RWPE2 (cell line): ENCODE measurements around the gene PLEKHM3.

ENCODE experiments used
- ATAC-seq: fragments of 200-7000 bp; cut with Tn5 transposase; 3 replicates; pipeline ENCODE4 v1.9.1; 2021; ENCODE audit warnings: low read depth
- DNase-seq: peaks from one replicate; pipeline ENCODE4 v3.0.0-alpha.2; 2020; ENCODE audit warnings: low spot score
- H3K27ac ChIP-seq: fragments of 450-650 bp; 2 replicates; pipeline ENCODE4 v1.5.1; 2017; ENCODE audit warnings: mild to moderate bottlenecking; ENCODE audit not compliant: poor library complexity, severe bottlenecking
- H3K27me3 ChIP-seq: fragments of 250-450 bp; sonication (Bioruptor Pico); 2 replicates; pipeline ENCODE4 v1.5.1; 2021; ENCODE audit warnings: mild to moderate bottlenecking, moderate library complexity; ENCODE audit not compliant: insufficient read depth, poor library complexity, severe bottlenecking
- H3K36me3 ChIP-seq: fragments of 250-450 bp; sonication (Bioruptor Pico); 2 replicates; pipeline ENCODE4 v1.5.1; 2020; ENCODE audit warnings: low read depth, mild to moderate bottlenecking, moderate library complexity
- H3K4me1 ChIP-seq: fragments of 250-450 bp; sonication (Bioruptor Pico); 2 replicates; pipeline ENCODE4 v1.5.1; 2021; ENCODE audit warnings: mild to moderate bottlenecking, moderate library complexity; ENCODE audit not compliant: insufficient read depth, poor library complexity, severe bottlenecking
- H3K4me3 ChIP-seq: fragments of 250-450 bp; sonication (Bioruptor Pico); 2 replicates; pipeline ENCODE4 v1.5.1; 2021; ENCODE audit warnings: mild to moderate bottlenecking, moderate library complexity; ENCODE audit not compliant: severe bottlenecking
- H3K9me3 ChIP-seq: fragments of 250-450 bp; sonication (Bioruptor Pico); 2 replicates; pipeline ENCODE4 v1.5.1; 2021; ENCODE audit warnings: mild to moderate bottlenecking, moderate library complexity; ENCODE audit not compliant: severe bottlenecking
- CTCF ChIP-seq: fragments of 450-650 bp; IDR thresholded peaks from one replicate; pipeline ENCODE4 v1.5.1; 2017; ENCODE audit warnings: mild to moderate bottlenecking, moderate library complexity; ENCODE audit not compliant: poor library complexity, severe bottlenecking

The PLEKHM3 gene

GRCh38 chr2:207876842-207877535 is 148.3 kb downstream of the PLEKHM3 start:
- Histone ChIP-seq H3K36me3 (no peaks in the 10 kb centered on the region), H3K4me1 (no peaks in the 10 kb centered on the region), H3K4me3 (no peak overlapping the region), H3K27me3 (no peaks in the 10 kb centered on the region), H3K27ac (no peak overlapping the region), H3K9me3 (no peaks in the 10 kb centered on the region)
- ATAC-seq (no peak), DNase-seq (no peak)
- TF ChIP-seq CTCF: no peak

GRCh38 chr2:207875473-207876212 is 149.7 kb downstream of the PLEKHM3 start:
- TF ChIP-seq CTCF: no peak
- no peaks in the 10 kb centered on the region for H3K4me1 ChIP-seq
- H3K4me3 ChIP-seq: no peak overlapping the region
- H3K36me3 ChIP-seq: no peaks in the 10 kb centered on the region
- no peaks in the 10 kb centered on the region for H3K9me3 ChIP-seq
- ATAC-seq: no peak
- no peaks in the 10 kb centered on the region for H3K27me3 ChIP-seq
- no peak overlapping the region for H3K27ac ChIP-seq
- no peak for DNase-seq

- Histone ChIP-seq H3K4me3 (no peak overlapping the region), H3K4me1 (no peaks in the 10 kb centered on the region), H3K27ac (no peak overlapping the region), H3K36me3 (no peaks in the 10 kb centered on the region), H3K9me3 (no peaks in the 10 kb centered on the region), H3K27me3 (no peaks in the 10 kb centered on the region)
- DNase-seq (no peak), ATAC-seq (no peak)
- TF ChIP-seq CTCF: no peak
Measured at GRCh38 chr2:207873794-207874193, 151.5 kb downstream of the PLEKHM3 start.

GRCh38 chr2:207871911-207872310 is 153.4 kb downstream of the PLEKHM3 start:
- no peaks in the 10 kb centered on the region for H3K27me3 ChIP-seq
- H3K4me1 ChIP-seq: no peaks in the 10 kb centered on the region
- DNase-seq (no peak), ATAC-seq (no peak)
- H3K4me3 ChIP-seq: no peak overlapping the region
- no peak overlapping the region for H3K27ac ChIP-seq
- no peak for TF ChIP-seq CTCF
- H3K9me3 ChIP-seq: no peaks in the 10 kb centered on the region
- no peaks in the 10 kb centered on the region for H3K36me3 ChIP-seq

GRCh38 chr2:207871506-207871905 is 153.8 kb downstream of the PLEKHM3 start:
- Histone ChIP-seq H3K27me3 (no peaks in the 10 kb centered on the region), H3K4me3 (no peak overlapping the region), H3K9me3 (no peaks in the 10 kb centered on the region), H3K27ac (no peak overlapping the region), H3K4me1 (no peaks in the 10 kb centered on the region), H3K36me3 (no peaks in the 10 kb centered on the region)
- DNase-seq: no peak
- no peak for ATAC-seq
- no peak for TF ChIP-seq CTCF
